Stimulated activated naive CD8-positive, alpha-beta T cell treated with anti-CD3 and anti-CD28 coated beads, Interleukin-15, Interleukin-2, amounts not matched to agents 100 ng/mL and 50 ng/mL, for 24 hours (primary cell): Measurements from ENCODE around the gene BBS2.

Experiments used
- H3K27ac Mint-ChIP-seq: one replicate; pipeline ENCODE4 v1.8.0; 2021; ENCODE audit warnings: mild to moderate bottlenecking, mixed read lengths
- H3K27me3 Mint-ChIP-seq: one replicate; pipeline ENCODE4 v1.8.0; 2021; ENCODE audit warnings: mixed read lengths
- H3K36me3 Mint-ChIP-seq: one replicate; pipeline ENCODE4 v1.8.0; 2021; ENCODE audit warnings: low read depth, mixed read lengths
- H3K4me1 Mint-ChIP-seq: one replicate; pipeline ENCODE4 v1.8.0; 2021; ENCODE audit warnings: low read depth, mixed read lengths
- H3K4me3 Mint-ChIP-seq: one replicate; pipeline ENCODE4 v1.8.0; 2021; ENCODE audit warnings: mild to moderate bottlenecking, mixed read lengths
- H3K9me3 Mint-ChIP-seq: one replicate; pipeline ENCODE4 v1.8.0; 2021; ENCODE audit warnings: mixed read lengths

BBS2 gene

GRCh38 chr16:56542039-56542438, 22.2 kb upstream of the BBS2 start:
- no peaks in the 10 kb centered on the region for H3K9me3 Mint-ChIP-seq
- H3K36me3 Mint-ChIP-seq = no peaks in the 10 kb centered on the region
- peaks cover 9% of the 10 kb centered on the region for H3K27me3 Mint-ChIP-seq
- H3K4me1 Mint-ChIP-seq = no peaks in the 10 kb centered on the region
- H3K4me3 Mint-ChIP-seq = no peak overlapping the region
- H3K27ac Mint-ChIP-seq = no peak overlapping the region

GRCh38 chr16:56539656-56540055, 19.8 kb upstream of the BBS2 start:
- Mint-ChIP-seq H3K36me3 (no peaks in the 10 kb centered on the region), H3K27me3 (peaks cover 17% of the 10 kb centered on the region), H3K4me1 (no peaks in the 10 kb centered on the region), H3K27ac (no peak overlapping the region), H3K4me3 (no peak overlapping the region), H3K9me3 (no peaks in the 10 kb centered on the region)

GRCh38 chr16:56538331-56538730, 18.5 kb upstream of the BBS2 start:
- no peaks in the 10 kb centered on the region for H3K4me1 Mint-ChIP-seq
- H3K9me3 Mint-ChIP-seq = no peaks in the 10 kb centered on the region
- no peak overlapping the region for H3K27ac Mint-ChIP-seq
- H3K4me3 Mint-ChIP-seq = no peak overlapping the region
- H3K36me3 Mint-ChIP-seq = no peaks in the 10 kb centered on the region
- H3K27me3 Mint-ChIP-seq = peaks cover 17% of the 10 kb centered on the region

- Mint-ChIP-seq H3K27me3 (peaks cover 14% of the 10 kb centered on the region), H3K4me1 (no peaks in the 10 kb centered on the region), H3K36me3 (no peaks in the 10 kb centered on the region), H3K4me3 (no peak overlapping the region), H3K9me3 (no peaks in the 10 kb centered on the region), H3K27ac (no peak overlapping the region)
Measured at GRCh38 chr16:56534847-56535383, 15.1 kb upstream of the BBS2 start.

GRCh38 chr16:56532714-56533113, 12.9 kb upstream of the BBS2 start:
- H3K27ac Mint-ChIP-seq = no peak overlapping the region
- no peak overlapping the region for H3K4me3 Mint-ChIP-seq
- no peaks in the 10 kb centered on the region for H3K36me3 Mint-ChIP-seq
- no peaks in the 10 kb centered on the region for H3K4me1 Mint-ChIP-seq
- H3K9me3 Mint-ChIP-seq = no peaks in the 10 kb centered on the region
- H3K27me3 Mint-ChIP-seq = peaks cover 7% of the 10 kb centered on the region

- H3K27ac Mint-ChIP-seq = no peak overlapping the region
- no peaks in the 10 kb centered on the region for H3K9me3 Mint-ChIP-seq
- no peaks in the 10 kb centered on the region for H3K4me1 Mint-ChIP-seq
- H3K4me3 Mint-ChIP-seq = no peak overlapping the region
- H3K27me3 Mint-ChIP-seq = peaks cover 3% of the 10 kb centered on the region
- no peaks in the 10 kb centered on the region for H3K36me3 Mint-ChIP-seq
Measured at GRCh38 chr16:56530872-56531271, 11.0 kb upstream of the BBS2 start.

- H3K4me1 Mint-ChIP-seq = peaks cover 6% of the 10 kb centered on the region
- H3K4me3 Mint-ChIP-seq = no peak overlapping the region
- no peaks in the 10 kb centered on the region for H3K27me3 Mint-ChIP-seq
- no peaks in the 10 kb centered on the region for H3K9me3 Mint-ChIP-seq
- H3K36me3 Mint-ChIP-seq = no peaks in the 10 kb centered on the region
- H3K27ac Mint-ChIP-seq = no peak overlapping the region
Measured at GRCh38 chr16:56525236-56525635, 5.4 kb upstream of the BBS2 start.

GRCh38 chr16:56520251-56520577, 390 bp upstream of the BBS2 start:
- H3K4me1 Mint-ChIP-seq = peaks cover 37% of the 10 kb centered on the region
- H3K9me3 Mint-ChIP-seq = no peaks in the 10 kb centered on the region
- no peaks in the 10 kb centered on the region for H3K27me3 Mint-ChIP-seq
- H3K36me3 Mint-ChIP-seq = no peaks in the 10 kb centered on the region
- H3K4me3 Mint-ChIP-seq = peak overlapping the region; percentile 81
- H3K27ac Mint-ChIP-seq = peak overlapping the region; percentile 62

GRCh38 chr16:56518425-56518824, 1.4 kb downstream of the BBS2 start:
- peak overlapping the region; percentile 81 for H3K4me3 Mint-ChIP-seq
- H3K4me1 Mint-ChIP-seq = peaks cover 52% of the 10 kb centered on the region
- no peaks in the 10 kb centered on the region for H3K27me3 Mint-ChIP-seq
- no peak overlapping the region for H3K27ac Mint-ChIP-seq
- no peaks in the 10 kb centered on the region for H3K36me3 Mint-ChIP-seq
- H3K9me3 Mint-ChIP-seq = no peaks in the 10 kb centered on the region

GRCh38 chr16:56517206-56517605, 2.6 kb downstream of the BBS2 start:
- H3K27ac Mint-ChIP-seq = no peak overlapping the region
- no peaks in the 10 kb centered on the region for H3K36me3 Mint-ChIP-seq
- no peak overlapping the region for H3K4me3 Mint-ChIP-seq
- peaks cover 57% of the 10 kb centered on the region for H3K4me1 Mint-ChIP-seq
- no peaks in the 10 kb centered on the region for H3K27me3 Mint-ChIP-seq
- no peaks in the 10 kb centered on the region for H3K9me3 Mint-ChIP-seq

- Mint-ChIP-seq H3K36me3 (no peaks in the 10 kb centered on the region), H3K4me3 (no peak overlapping the region), H3K27me3 (no peaks in the 10 kb centered on the region), H3K4me1 (peaks cover 55% of the 10 kb centered on the region), H3K9me3 (no peaks in the 10 kb centered on the region), H3K27ac (no peak overlapping the region)
Measured at GRCh38 chr16:56515665-56516064, 4.2 kb downstream of the BBS2 start.

- peaks cover 47% of the 10 kb centered on the region for H3K4me1 Mint-ChIP-seq
- H3K27ac Mint-ChIP-seq = no peak overlapping the region
- H3K27me3 Mint-ChIP-seq = no peaks in the 10 kb centered on the region
Measured at GRCh38 chr16:56514845-56515244, 5.0 kb downstream of the BBS2 start.

GRCh38 chr16:56513972-56514371, 5.9 kb downstream of the BBS2 start:
- H3K27ac Mint-ChIP-seq = no peak overlapping the region
- H3K27me3 Mint-ChIP-seq = no peaks in the 10 kb centered on the region
- H3K9me3 Mint-ChIP-seq = no peaks in the 10 kb centered on the region
- peaks cover 47% of the 10 kb centered on the region for H3K4me1 Mint-ChIP-seq
- no peak overlapping the region for H3K4me3 Mint-ChIP-seq
- H3K36me3 Mint-ChIP-seq = peaks cover 4% of the 10 kb centered on the region

More at GRCh38 chr16:56514845-56515244, 5.0 kb downstream of the BBS2 start:
- H3K36me3 Mint-ChIP-seq = peaks cover 1% of the 10 kb centered on the region
- H3K9me3 Mint-ChIP-seq = no peaks in the 10 kb centered on the region
- no peak overlapping the region for H3K4me3 Mint-ChIP-seq

GRCh38 chr16:56513091-56513490, 6.7 kb downstream of the BBS2 start:
- no peak overlapping the region for H3K27ac Mint-ChIP-seq
- no peaks in the 10 kb centered on the region for H3K27me3 Mint-ChIP-seq
- H3K9me3 Mint-ChIP-seq = no peaks in the 10 kb centered on the region
- H3K36me3 Mint-ChIP-seq = peaks cover 6% of the 10 kb centered on the region
- no peak overlapping the region for H3K4me3 Mint-ChIP-seq
- peaks cover 38% of the 10 kb centered on the region for H3K4me1 Mint-ChIP-seq

- H3K36me3 Mint-ChIP-seq = peaks cover 13% of the 10 kb centered on the region
- peaks cover 28% of the 10 kb centered on the region for H3K4me1 Mint-ChIP-seq
- no peak overlapping the region for H3K4me3 Mint-ChIP-seq
- no peaks in the 10 kb centered on the region for H3K9me3 Mint-ChIP-seq
- no peaks in the 10 kb centered on the region for H3K27me3 Mint-ChIP-seq
- H3K27ac Mint-ChIP-seq = no peak overlapping the region
Measured at GRCh38 chr16:56512025-56512424, 7.8 kb downstream of the BBS2 start.

- Mint-ChIP-seq H3K4me3 (no peak overlapping the region), H3K9me3 (no peaks in the 10 kb centered on the region), H3K27me3 (no peaks in the 10 kb centered on the region), H3K27ac (no peak overlapping the region), H3K36me3 (peaks cover 22% of the 10 kb centered on the region), H3K4me1 (peaks cover 21% of the 10 kb centered on the region)
Measured at GRCh38 chr16:56510544-56510943, 9.3 kb downstream of the BBS2 start.
